Mucosa of stomach (tissue), 1 donor: ENCODE data around the gene IZUMO2.

Experiments used
- H3K27me3 ChIP-seq: one replicate; pipeline ENCODE4 v1.7.0; 2013; ENCODE audit warnings: mild to moderate bottlenecking, low read length; ENCODE audit not compliant: control insufficient read depth, insufficient read depth
- H3K36me3 ChIP-seq: one replicate; pipeline ENCODE4 v1.7.0; 2013; ENCODE audit warnings: low read length; ENCODE audit not compliant: control insufficient read depth, insufficient read depth
- H3K4me1 ChIP-seq: one replicate; pipeline ENCODE4 v1.7.0; 2013; ENCODE audit warnings: mild to moderate bottlenecking, low read length; ENCODE audit not compliant: control insufficient read depth, insufficient read depth
- H3K4me3 ChIP-seq: one replicate; pipeline ENCODE4 v1.7.0; 2013; ENCODE audit warnings: low read length
- H3K9ac ChIP-seq: one replicate; pipeline ENCODE4 v1.7.0; 2013; ENCODE audit warnings: mild to moderate bottlenecking, low read length, moderate library complexity
- H3K9me3 ChIP-seq: one replicate; pipeline ENCODE4 v1.7.0; 2013; ENCODE audit warnings: mild to moderate bottlenecking, low read length, moderate library complexity; ENCODE audit not compliant: control insufficient read depth
- donor health status: Pancreatic carcinoma.

Gene IZUMO2

DNA sequence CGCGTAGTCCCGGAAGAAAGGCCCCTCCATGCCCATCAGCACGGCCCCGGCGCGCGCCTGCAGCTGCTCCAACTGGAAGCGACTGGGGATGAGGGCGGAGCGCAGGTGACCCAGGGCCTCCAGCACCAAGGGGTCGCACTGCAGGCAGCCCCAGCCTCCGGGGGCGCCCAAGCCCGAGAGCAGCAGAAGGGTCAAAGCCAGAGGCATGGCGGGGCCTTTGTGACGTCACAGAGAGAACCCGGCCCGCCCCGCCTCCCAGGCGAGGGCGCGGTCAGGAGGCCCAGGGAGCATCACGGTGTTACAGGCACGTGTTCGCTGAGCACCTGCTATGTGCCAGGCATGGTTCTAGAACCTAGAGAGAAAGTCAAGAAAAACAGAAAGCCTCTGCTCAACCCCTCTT is at the start of gene IZUMO2:
Gene IZUMO2 (minus strand): TSS at position 294 of the 400 bp plus-strand sequence. CDS start 87 bp downstream, at position 207.
- no peaks in the 10 kb centered on the region for H3K9me3 ChIP-seq
- no peaks in the 10 kb centered on the region for H3K36me3 ChIP-seq
- peaks cover 15% of the 10 kb centered on the region for H3K4me1 ChIP-seq
- no peak within 1 kb of the TSS for H3K9ac ChIP-seq
- H3K27me3 ChIP-seq = no peaks in the 10 kb centered on the region
- no peak within 1 kb of the TSS for H3K4me3 ChIP-seq

DNA sequence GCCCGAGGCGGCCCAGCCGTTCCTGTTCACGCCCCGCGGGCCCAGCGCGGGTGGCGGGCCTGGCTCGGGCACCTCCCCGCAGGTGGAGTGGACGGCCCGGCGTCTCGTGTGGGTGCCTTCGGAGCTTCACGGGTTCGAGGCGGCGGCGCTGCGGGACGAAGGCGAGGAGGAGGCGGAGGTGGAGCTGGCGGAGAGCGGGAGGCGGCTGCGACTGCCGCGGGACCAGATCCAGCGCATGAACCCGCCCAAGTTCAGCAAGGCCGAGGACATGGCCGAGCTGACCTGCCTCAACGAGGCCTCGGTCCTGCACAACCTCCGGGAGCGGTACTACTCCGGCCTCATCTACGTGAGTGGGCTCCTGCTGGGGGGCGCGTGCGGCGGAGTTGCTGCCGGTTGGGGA is 47.3 kb upstream of the IZUMO2 start:
- Histone ChIP-seq H3K4me3 (no peak overlapping the region), H3K9ac (no peak overlapping the region), H3K27me3 (no peaks in the 10 kb centered on the region), H3K9me3 (no peaks in the 10 kb centered on the region), H3K36me3 (no peaks in the 10 kb centered on the region), H3K4me1 (peaks cover 35% of the 10 kb centered on the region)

DNA sequence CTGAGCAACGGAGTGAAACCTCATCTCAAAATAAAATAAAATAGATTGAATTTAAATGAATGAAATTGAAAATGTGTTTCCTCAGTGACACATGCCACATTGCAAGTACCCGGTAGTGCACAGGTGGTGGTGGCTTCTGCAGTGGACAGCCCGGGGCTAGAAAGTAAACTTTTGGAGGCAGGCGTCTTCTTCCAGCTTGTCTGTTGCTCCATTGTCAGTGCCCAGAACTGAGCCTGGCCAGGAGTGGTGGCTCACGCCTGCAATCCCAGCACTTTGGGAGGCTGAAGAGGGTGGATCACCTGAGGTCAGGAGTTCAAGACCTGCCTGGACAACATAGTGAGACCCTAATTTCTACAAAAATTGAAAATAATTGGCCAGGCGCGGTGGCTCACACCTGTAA is 46.0 kb upstream of the IZUMO2 start:
- Histone ChIP-seq H3K36me3 (no peaks in the 10 kb centered on the region), H3K9me3 (no peaks in the 10 kb centered on the region), H3K4me1 (peaks cover 36% of the 10 kb centered on the region)

DNA sequence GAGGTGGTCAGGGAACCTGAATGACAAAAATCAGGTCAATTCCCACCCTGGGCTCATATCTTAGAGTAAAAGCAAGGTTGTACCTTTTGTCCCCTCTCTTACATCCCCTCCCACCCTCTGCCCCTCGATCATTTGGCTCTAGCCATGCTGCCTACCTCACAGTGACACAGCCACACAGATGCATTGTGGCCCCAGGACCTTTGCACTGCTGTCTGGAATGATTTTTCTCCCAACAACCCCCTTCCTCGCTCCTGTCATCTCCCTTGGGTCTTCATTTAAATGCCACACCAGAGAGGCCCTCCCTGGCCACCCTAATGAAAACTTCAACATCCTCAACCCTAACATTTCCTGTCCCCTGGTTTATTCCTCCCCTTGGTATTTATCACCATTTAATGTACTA is 44.6 kb upstream of the IZUMO2 start:
- Histone ChIP-seq H3K9me3 (no peaks in the 10 kb centered on the region), H3K4me1 (peaks cover 30% of the 10 kb centered on the region), H3K27me3 (peaks cover 9% of the 10 kb centered on the region), H3K36me3 (no peaks in the 10 kb centered on the region), H3K9ac (peak overlapping the region; percentile 1), H3K4me3 (no peak overlapping the region)

More for the DNA sequence above, 46.0 kb upstream of the IZUMO2 start:
- H3K4me3 ChIP-seq = no peak overlapping the region
- H3K9ac ChIP-seq = no peak overlapping the region
- no peaks in the 10 kb centered on the region for H3K27me3 ChIP-seq

DNA sequence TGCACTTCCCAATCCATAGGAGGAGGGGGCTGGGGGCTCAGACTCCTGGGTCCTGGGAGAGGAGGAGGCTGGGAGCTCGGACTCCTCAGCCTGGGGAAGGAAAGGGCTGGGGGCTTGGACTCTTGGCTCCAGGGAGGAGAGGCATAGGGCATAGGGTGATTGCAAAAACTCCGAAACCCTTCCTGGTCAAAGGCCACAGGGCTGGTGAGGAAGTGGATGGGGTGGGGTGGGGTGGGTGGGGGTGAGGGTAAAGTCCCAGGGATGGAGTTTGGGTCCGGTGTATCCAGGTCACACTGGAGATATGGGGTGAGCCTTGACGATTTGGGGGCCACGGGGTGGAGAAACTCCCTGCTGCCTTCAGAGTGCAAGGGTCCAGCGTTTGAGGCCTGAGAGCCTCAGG is 43.1 kb upstream of the IZUMO2 start:
- Histone ChIP-seq H3K4me3 (peak overlapping the region; percentile 84), H3K9ac (peak overlapping the region; percentile 97)

DNA sequence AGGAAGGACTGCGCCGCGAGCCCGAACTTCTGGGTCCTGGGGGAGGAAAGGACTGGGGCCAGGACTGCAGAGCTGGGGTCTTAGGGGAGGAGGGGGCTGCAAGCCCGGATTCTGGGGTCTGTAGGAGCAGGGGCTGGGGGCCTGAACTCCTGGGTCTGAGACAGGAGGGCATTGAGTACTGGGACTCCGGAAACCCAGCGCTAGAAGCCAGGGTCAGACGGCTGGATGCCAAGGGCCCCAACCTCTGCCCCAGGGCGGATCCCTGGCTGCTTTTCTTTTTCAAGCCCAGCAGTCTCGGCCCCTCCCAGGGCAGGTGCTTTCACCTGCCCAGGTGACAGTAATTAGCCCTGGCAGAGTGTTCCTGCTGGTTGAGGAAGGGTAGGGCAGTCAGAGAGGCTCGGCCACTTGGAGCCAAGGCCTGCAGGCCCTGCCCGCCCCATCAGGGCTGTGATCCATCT is 42.6 kb upstream of the IZUMO2 start:
- peaks cover 24% of the 10 kb centered on the region for H3K4me1 ChIP-seq
- H3K4me3 ChIP-seq = peak overlapping the region; percentile 84
- no peaks in the 10 kb centered on the region for H3K36me3 ChIP-seq
- H3K9me3 ChIP-seq = no peaks in the 10 kb centered on the region
- peaks cover 9% of the 10 kb centered on the region for H3K27me3 ChIP-seq
- peak overlapping the region; percentile 97 for H3K9ac ChIP-seq

More for the DNA sequence above, 43.1 kb upstream of the IZUMO2 start:
- Histone ChIP-seq H3K9me3 (no peaks in the 10 kb centered on the region), H3K4me1 (peaks cover 24% of the 10 kb centered on the region), H3K36me3 (no peaks in the 10 kb centered on the region), H3K27me3 (peaks cover 9% of the 10 kb centered on the region)

DNA sequence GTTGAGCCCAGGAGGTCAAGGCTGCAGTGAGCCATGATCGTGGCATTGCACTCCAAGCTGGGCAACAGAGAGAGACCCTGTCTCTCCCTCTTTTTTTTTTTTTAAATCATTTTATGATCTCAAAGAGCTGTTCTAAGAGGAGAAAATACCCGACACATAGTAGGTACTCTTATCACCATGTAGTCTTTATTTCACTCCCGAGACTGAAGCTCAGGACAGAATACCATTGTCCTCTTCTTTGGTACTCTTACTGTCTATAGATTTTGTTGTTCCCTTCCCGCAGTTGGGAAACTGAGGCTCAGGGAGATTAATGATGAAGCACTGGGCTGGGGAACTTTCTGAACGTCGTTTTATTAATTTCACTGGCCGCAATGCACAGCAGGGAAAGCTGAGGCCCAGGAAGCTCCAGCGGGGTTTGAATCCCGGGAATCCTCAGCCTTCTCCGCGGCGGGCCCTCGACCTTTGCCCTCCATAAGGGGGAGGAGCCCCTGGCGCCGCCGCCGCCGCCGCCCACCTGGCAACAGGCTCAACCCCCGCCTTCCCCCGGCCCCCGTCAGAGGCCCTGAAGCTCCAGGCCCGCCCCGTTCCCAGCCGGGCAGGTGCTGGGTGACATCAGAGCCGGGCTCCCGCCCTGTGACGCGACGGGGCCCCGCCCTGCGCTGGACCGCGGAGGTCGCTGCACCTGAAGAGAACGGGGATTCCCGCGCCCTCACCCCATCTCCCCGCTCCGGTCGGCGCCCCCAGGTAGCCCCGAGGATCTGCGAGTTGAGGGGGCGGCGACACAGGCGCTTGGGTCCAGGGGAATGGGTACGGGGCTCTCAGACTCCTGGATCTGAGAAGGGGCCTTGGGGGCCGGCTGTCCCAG is 42.0 kb upstream of the IZUMO2 start:
- no peaks in the 10 kb centered on the region for H3K36me3 ChIP-seq
- H3K4me3 ChIP-seq = peak overlapping the region; percentile 84
- H3K27me3 ChIP-seq = peaks cover 9% of the 10 kb centered on the region
- peaks cover 24% of the 10 kb centered on the region for H3K4me1 ChIP-seq
- peak overlapping the region; percentile 97 for H3K9ac ChIP-seq
- H3K9me3 ChIP-seq = no peaks in the 10 kb centered on the region

DNA sequence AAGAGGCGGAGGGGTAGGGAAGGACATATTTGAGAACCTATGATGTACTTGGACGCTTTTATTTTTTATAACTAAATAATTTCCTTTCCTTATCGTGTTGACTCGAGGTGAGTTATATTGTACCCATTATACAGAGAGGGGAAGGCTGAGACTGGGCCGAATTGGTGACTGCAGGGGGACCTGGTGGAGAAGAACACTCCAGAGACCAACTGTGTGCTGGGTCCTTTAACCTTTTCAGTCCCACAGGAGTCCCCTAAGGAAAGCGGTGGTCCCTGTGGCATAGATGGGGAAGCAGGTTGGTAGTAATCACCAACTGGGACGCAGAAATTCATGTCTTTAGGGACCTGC is 41.0 kb upstream of the IZUMO2 start:
- peaks cover 24% of the 10 kb centered on the region for H3K4me1 ChIP-seq
- H3K9ac ChIP-seq = peak overlapping the region; percentile 74
- H3K4me3 ChIP-seq = peak overlapping the region; percentile 12
- peaks cover 9% of the 10 kb centered on the region for H3K27me3 ChIP-seq
- no peaks in the 10 kb centered on the region for H3K36me3 ChIP-seq
- H3K9me3 ChIP-seq = no peaks in the 10 kb centered on the region

DNA sequence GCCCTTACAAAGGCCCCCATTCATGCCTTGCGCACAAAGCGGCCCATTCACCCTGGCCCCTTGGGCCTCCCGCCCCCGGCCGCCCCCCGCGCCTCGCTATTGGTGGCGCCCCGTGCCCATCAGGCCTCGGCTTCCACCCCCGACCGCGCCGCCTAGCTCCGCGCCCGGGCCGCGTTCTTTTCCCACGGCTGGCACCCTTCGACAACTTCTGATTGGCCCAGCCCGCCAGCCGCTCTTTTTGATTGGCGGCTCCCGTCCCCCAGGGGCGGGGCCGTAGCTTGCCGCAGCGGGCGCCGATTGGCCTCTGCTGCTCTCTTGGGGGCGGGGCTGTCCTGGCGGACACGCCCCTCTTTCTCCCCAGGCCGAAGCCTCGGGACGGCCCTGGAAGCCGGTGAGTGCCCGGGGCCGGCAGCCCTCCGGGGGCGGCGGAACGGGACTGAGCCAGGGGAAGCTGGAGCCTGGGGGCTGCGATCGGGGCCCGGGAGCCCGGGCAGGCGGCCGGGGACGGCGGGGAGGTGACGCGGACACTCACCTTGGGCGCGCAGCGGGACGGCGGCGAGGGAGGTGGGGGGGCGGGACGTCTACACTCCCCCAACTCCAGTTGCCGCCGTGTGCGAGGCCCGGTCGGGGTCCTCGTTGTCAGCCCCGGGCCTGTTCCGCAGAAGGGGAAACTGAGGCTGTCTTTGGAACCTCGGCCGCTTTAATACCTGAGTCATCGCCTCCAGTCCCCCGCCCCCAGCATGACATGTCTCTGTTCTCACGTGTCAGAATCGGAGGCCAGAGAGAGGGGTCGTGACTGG is 40.4 kb upstream of the IZUMO2 start, which contains the start of gene MYH14:
Gene MYH14 (plus strand): TSS at position 342 of the 800 bp plus-strand sequence. CDS start 6,744 bp downstream, outside the sequence.
- H3K27me3 ChIP-seq = peaks cover 9% of the 10 kb centered on the region
- H3K4me3 ChIP-seq = peak within 1 kb of the TSS; percentile 12
- peaks cover 24% of the 10 kb centered on the region for H3K4me1 ChIP-seq
- peak within 1 kb of the TSS; percentile 74 for H3K9ac ChIP-seq
- no peaks in the 10 kb centered on the region for H3K9me3 ChIP-seq
- H3K36me3 ChIP-seq = no peaks in the 10 kb centered on the region

DNA sequence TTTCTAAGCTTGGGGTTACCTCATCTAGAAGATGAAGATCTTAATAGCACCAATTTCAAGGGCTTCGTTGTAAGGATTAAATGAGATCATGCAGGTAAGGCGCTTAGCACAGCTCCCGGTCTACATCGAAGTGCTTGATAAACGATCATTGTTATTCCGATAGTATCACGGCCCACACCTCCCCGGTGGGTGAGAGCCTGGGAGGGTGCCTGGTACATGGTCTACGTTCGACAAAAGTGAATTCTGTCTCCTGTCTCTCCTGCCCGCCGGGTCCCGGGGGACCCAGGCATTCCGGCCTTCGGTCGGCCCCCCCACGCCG is 39.8 kb upstream of the IZUMO2 start:
- Histone ChIP-seq H3K9me3 (no peaks in the 10 kb centered on the region), H3K4me3 (no peak overlapping the region), H3K4me1 (peaks cover 24% of the 10 kb centered on the region), H3K27me3 (peaks cover 9% of the 10 kb centered on the region), H3K9ac (no peak overlapping the region), H3K36me3 (no peaks in the 10 kb centered on the region)

DNA sequence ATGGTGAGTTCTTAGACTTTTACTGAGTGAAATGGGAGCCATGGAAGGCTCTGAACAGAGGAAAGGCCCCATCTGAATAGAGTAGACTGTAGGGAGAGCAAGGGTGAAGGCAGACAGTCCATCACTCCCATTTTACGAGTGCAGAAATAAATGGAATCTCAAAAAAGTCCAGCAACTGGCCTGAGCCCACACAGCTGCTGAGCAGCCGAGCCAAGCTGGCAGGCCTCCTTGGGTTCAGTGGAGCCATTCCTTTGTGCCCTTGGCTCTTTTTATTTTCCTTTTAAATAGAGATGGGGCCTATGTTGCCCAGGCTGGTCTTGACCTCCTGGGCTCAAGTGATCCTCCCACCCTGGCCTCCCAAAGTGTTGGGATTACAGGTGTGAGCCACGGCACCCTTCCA is 39.3 kb upstream of the IZUMO2 start:
- peaks cover 9% of the 10 kb centered on the region for H3K27me3 ChIP-seq
- peaks cover 18% of the 10 kb centered on the region for H3K4me1 ChIP-seq
- no peak overlapping the region for H3K9ac ChIP-seq
- H3K36me3 ChIP-seq = no peaks in the 10 kb centered on the region
- no peaks in the 10 kb centered on the region for H3K9me3 ChIP-seq
- no peak overlapping the region for H3K4me3 ChIP-seq

DNA sequence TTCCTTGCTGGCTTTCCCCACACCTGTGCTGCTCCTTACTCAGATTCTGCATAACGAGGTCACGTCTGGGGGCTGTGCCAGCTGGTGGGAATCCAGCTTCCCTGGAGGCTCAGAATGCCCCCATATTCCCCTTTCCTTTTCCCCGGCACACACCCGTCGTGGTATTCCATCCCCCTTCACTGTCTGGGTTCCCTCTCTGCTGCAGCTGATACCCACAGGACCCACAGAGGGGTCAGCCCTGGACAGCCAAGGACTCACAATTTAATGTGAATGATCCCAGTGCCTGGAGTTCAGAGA is 36.1 kb upstream of the IZUMO2 start:
- no peaks in the 10 kb centered on the region for H3K9me3 ChIP-seq
- H3K4me1 ChIP-seq = peaks cover 5% of the 10 kb centered on the region
- peaks cover 12% of the 10 kb centered on the region for H3K27me3 ChIP-seq
- H3K4me3 ChIP-seq = no peak overlapping the region
- no peaks in the 10 kb centered on the region for H3K36me3 ChIP-seq
- no peak overlapping the region for H3K9ac ChIP-seq
